HuH-7 (cell line): ENCODE results near the gene KRTAP9-7.

Experiments used
- DNase-seq: peaks from one replicate; pipeline ENCODE4 v3.0.0; 2011; ENCODE audit warnings: low spot score

KRTAP9-7 gene

DNA sequence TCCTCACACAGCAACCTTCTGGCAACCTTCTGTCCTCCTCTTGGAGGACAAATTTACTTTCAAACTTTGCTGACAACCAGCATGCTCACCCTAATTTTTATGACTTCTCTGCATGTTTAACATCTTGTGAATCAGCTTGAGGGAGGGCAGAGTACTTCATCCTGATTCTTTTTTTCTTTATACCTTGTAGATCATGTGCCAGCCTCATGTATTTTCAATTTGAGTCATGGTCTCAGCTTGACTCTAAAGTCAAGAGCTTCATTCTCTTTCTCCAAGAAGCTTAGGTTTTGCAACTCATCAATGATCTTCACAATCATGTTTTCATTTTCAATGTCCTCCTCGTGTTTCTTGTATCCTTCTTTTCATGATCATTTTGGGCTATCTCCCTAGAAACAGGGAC lies 3.6 kb upstream of the KRTAP9-7 start:
- no peak for DNase-seq

DNA sequence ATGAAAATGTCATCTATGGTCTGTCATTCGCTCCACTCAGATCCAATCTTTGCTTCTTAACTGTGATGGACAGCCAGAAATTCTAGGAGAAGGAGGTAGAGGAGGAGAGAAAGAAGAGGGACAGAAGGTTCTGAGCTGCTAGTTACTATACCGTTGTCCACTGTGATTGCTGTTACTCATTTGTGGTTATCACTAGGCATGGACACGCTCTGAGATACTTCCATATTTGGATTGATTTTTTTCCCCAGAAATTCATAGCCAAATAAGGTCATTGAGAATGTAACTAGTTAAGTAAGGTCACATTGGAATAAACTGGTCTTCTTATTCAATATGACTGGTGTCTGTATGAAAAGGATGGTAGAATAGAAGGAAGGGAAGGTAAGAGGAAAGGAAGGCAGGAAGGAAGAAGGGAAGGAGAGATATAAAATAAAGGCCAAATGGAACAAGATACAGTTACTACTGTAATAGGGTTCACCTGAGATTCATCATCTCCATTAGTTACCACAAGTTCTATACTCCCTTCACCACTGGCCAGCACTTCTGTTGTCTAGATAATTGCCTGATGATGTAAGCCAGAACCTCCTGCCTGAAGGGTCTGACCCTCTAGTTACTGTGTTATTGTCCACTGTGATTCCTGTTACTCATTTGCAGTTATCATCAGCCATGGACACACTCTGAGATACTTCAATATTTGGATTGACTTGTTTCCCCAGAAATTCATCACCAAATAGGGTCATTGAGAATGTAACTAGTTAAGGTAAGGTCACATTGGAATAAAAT lies 2.9 kb downstream of the KRTAP9-7 start:
- DNase-seq: no peak

DNA sequence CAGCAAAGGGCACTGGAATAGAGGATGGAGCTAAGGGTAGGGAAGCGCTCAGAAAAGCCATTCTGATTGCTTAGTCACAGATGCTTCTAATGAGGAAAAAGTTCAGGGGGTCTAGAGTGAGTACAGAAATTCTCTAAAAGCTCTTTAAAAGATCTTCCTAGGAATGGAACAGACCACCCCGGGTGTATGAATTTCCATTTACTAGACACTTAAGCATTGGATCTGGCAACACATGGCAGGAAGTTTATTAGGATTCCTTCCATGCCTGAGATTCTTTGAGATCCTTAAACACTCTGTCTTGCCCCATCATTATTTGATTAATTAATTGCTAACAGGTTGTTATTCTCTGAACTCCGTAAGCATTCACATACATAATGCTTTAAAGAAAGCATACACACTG lies 8.5 kb downstream of the KRTAP9-7 start:
- no peak for DNase-seq

- no peak for DNase-seq
These were observed 9.0 kb downstream of the KRTAP9-7 start for GRCh38 chr17:41284546-41284945.

- DNase-seq: no peak
These were observed 11.6 kb downstream of the KRTAP9-7 start for GRCh38 chr17:41287050-41287449.

DNA sequence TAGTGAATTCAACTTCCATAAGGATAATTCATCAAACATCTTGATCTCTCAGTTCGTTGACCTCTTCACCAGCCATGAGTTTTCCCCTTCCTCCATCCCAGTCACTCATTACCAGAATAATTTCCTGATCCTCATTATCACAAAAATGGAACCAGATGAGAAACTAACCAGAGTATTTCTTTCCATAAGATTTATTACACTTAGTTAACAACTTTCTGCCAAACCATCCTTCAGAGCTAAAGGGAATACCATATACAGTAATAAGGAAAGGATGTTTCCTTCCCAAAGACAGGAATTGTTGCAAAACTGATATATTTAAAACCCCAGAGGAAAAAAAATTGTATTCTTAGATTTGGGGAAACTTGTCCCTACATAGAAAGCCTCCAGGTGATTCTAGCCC lies 18.5 kb downstream of the KRTAP9-7 start:
- DNase-seq: no peak

- DNase-seq: no peak
These were observed 21.3 kb downstream of the KRTAP9-7 start for GRCh38 chr17:41296846-41297245.

DNA sequence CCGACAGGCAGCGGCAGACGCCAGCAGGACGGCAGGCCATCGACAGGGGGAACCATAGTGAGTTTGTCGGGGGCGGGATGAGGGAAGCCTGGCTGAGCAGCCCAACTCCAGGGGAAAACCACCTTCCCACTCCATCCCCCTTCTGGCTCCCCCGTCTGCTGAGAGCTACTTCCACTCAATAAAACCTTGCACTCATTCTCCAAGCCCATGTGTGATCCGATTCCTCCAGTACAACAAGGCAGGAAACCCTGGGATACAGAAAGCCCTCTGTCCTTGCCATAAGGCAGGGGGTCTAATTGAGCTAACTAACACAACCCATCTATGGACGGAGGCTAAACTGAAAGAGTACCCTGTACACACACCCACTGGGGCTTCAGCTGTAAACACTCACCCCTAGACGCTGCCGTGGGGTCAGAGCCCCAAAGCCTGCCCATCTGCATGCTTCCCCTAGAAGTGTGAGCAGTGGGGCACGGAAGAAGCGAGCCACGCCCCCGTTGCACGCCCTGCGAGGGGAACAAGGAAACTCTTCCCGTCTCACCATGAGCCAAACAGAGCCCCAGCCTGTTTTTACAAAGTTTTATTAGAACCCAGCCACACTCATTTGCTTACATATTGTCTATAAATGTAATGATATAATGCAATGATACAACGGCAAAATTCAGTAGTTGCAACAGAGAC lies 23.1 kb downstream of the KRTAP9-7 start:
- DNase-seq: no peak

GRCh38 chr17:41301204-41301790 lies 25.8 kb downstream of the KRTAP9-7 start:
- no peak for DNase-seq

DNA sequence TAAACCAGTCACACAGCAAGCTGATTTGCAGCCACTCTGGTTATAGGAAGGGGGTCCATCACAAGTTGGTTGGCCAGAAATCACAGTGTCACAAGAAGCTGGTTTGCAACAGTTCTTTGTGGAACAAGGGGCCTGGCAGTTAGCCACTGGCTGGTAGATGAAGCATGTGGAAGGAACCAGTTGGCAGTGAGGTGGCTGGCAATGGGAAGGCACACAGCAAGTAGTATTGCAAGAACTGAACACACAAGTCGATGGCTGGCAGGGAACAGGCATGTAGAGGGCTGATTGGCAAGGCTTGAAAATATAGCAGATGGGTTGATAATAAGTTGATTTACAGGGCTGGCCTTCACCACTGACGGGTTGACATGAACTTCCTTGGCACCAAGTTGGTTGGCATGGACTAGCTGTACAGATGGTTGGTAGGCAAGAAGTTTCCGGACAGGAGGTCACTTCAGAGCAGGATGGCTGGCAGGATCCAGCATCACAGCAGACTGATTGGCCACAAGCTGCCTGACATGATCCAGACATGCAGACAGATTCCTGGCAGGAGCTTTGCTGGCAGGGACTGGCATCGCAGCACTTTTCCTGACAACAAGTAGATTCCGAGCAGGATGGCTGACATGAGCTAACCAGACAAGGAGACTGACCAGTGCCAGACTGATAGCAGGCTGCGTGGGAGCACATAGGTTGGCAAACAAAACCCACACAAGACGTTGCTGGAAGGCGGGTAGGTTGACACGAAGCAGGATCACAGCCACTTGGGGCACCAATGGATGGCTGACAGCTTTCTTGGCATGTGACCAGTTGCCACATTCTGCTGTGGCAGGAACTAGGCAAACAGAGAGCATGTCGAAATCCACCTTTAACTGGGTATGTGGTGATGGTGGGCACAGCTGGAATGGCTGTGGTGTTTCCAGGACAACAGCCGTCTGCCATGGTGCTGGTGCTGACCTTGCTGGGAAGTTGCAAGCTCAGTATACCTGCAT lies 26.7 kb downstream of the KRTAP9-7 start, which contains the start of gene KRTAP29-1:
TSS of gene KRTAP29-1 (minus strand) at position 936 of the 986 bp plus-strand sequence. CDS start at position 936, 0 bp downstream.
- DNase-seq: no peak

DNA sequence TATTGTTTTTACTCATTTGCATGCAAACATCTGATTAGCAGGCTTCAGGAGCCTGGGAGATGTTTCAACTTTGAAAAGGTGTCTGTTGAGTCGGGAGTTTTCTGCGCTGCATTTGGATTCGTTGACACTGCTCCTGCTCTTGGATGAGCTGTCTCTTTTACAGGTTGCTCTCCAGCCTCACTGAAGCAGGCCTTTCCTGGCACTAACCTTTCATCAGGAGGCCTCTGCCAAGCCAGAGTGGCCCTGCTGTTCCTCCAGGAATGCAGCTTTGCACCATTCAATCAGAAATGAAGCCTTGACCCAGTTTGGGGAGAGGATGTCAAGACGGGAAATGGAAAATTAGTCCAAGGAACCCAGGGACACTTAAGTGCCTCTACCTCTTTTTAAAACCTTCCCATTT lies 27.5 kb downstream of the KRTAP9-7 start:
- DNase-seq: no peak

- no peak for DNase-seq
These were observed 28.6 kb downstream of the KRTAP9-7 start for GRCh38 chr17:41304091-41304490.

DNA sequence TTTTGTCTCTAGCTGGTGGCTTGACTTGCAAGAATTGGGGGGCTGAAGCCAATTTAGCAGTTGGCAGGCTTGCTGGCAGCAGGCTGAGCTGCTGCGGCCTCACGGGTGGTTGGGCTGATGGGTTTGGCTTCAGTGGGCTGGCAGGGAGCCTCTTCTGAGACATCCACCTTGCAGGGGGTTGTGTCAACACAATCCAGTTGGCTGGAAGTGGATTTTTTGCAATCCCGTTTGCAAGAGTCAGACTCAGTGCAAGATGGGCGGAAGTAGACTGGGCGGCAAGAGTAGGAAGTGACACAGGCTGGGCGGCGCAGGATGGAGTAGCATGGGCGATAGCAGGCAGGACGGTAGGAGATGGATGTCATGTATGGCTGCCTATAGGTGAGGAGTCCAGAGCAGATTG lies 32.1 kb downstream of the KRTAP9-7 start:
- no peak for DNase-seq

DNA sequence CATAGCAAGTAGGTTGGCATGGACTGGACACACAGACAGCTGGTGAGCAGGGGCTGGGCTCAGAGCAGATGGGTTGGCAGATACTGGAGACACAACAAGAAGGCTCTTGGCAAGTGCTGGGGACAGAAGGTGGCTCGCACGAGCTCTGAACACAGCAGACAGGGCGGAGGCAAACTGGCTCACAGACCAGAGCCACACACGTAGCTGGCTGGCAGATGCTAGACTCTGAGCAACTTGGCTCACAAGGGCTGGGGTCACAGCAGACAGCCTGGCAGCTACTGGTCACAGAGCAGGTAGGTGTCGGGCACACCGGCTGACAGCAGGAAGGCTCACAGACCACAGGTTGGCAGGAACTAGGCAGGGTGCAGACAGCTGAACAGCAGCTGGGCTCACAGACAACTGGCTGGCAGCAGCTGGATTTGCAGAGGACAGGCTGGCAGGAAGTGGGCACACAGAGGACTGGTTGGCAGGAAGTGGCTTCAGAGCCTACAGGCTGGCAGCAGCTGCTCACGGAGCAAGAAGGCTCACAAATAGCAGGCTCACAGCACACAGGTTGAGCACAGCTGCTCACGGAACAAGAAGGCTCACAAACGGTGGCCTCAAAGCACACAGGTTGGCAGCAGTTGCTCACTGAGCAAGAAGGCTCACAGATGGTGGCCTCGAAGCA lies 32.9 kb downstream of the KRTAP9-7 start:
- DNase-seq: no peak

DNA sequence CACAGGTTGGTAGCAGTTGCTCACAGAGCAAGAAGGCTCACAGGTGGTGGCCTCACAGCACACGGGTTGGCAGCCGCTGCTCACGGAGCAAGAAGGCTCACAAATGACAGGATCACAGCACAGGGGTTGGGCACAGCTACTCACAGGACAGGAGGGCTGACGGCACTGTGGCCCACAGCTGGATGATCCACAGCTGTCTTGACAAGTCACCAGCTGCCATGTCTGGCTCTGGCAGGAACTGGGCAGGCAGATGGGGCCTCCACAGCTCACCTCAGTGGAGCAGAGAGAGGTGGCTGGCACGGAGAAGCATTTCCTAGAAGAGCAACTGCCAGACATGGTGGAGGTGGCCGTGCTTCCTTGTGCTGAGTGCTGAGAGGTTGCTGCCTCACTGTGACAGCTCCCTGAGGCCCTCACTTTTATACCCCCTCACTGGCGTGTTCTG lies 33.4 kb downstream of the KRTAP9-7 start, which contains the start of gene KRTAP16-1:
TSS of gene KRTAP16-1 (minus strand) at position 392 of the 442 bp plus-strand sequence. CDS start at position 336, 56 bp downstream.
- no peak for DNase-seq

GRCh38 chr17:41311111-41311510 lies 35.6 kb downstream of the KRTAP9-7 start:
- no peak for DNase-seq

DNA sequence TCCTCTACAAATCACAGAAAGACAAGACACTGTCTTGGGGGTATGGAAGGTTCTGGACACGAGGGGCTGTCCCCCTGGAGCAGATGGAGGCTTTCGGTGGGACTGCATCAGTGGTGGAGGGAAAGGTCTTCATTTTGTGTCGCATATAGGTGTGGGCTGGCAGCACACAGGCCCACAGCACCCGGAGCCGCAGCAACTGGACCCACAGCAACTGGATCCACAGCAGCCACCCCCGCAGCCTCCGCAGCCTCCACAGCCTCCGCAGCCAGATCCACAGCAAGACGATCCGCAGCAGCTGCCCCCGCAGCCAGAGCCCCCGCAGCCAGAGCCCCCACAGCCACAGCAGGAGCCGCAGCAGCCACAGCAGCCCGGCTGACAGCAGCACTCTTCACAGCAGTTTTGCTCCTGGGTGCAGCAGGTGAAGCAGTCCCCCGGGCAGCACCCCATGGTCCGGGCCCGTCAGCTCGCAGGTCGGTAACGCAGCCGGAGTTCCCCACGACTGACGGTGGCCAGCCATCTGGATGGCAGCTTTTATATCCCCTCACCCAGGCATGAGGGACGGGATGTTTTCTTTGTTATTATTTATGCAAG lies 39.8 kb downstream of the KRTAP9-7 start, which contains the start of gene KRTAP17-1:
TSS of gene KRTAP17-1 (minus strand) at position 507 of the 591 bp plus-strand sequence. CDS start at position 447, 60 bp downstream.
- DNase-seq: no peak

DNA sequence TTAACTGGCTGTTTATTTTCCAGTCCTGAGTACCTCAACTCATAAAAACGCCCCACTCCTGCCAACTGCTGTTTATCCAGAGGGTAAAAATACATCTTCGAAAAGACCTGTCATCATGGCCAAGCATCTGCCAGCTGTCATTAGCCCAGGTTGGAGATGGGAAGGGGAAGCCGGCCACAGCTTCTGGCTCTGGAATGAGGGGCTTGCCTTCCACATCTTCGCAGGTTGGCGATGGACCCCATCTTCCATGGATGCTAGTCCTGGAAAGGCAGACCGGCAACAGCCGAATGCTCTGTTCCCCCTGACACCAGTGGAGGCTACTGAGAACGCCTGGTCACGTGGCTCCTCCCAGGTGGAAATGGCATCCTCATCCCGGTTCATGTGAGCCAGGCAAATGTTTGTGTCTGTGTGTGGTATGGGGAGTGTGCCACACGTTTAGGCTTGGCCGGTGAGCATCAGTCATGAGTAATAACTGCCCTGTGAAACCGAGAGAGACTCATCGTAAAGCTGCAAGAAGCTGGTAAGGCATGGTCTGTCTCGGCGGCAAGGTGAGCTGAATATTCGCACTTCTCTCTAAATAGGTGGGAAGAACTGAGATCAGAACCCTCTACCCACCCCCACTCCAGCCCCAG lies 40.4 kb downstream of the KRTAP9-7 start:
- no peak for DNase-seq

DNA sequence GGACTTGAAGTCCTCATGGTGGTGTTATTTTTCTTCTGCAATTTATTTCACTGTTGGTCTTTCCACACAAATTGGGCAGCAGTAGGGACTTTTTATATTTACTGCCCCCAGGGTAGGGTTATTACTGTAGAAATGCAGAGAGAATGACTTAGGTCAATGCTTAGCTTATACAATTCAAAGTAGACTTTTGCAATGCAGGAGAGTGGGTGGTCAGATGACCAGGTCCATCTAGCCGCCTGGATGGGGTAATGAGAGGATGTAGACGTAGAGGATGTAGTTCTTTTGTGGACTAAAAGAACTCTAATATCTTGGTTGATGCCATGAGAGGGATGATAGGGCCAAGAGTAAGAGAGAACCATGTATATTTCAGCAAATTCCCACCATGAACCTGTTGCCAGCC lies 42.7 kb downstream of the KRTAP9-7 start:
- no peak for DNase-seq
